OCI-LY1 (cell line): ENCODE results near the gene OVOL3.

Experiments
- CTCF ChIP-seq: fragments of 200-600 bp; sonication (generic), shearing (Covaris generic); IDR thresholded peaks from 2 replicates; pipeline ENCODE4 v1.5.1; 2017; ENCODE audit warnings: mild to moderate bottlenecking, antibody characterized with exemption, low read length, moderate library complexity, mixed read lengths
- EZH2 ChIP-seq: fragments of 200-600 bp; sonication (generic), shearing (Covaris generic); IDR thresholded peaks from 2 replicates; pipeline ENCODE4 v1.8.0; 2017; ENCODE audit warnings: borderline replicate concordance, mixed run types, mild to moderate bottlenecking, antibody characterized with exemption, low read length, moderate library complexity, mixed read lengths

- TF ChIP-seq CTCF (no peak), EZH2 (no peak)
Measured at GRCh38 chr19:36136964-36137686, 26.2 kb downstream of the OVOL3 start.
